Kidney (tissue), 14 donors: ENCODE data around the gene HOXD13. TPM values are rescaled to one million over a fixed set of nuclear protein-coding genes. Genes with fewer than 3 reads are reported as not detected.

ENCODE experiments used
- DNase-seq, 5 donors: peaks; one replicate each; pipeline ENCODE4 v3.0.0-alpha.2; 2013 to 2020
- FAIRE-seq: peaks from 2 replicates; lab custom pipeline; 2012; peaks lifted over from hg19 to GRCh38; lab: Jason Lieb, UNC
- H3K27ac ChIP-seq, 2 donors: one replicate each; pipeline ENCODE4 v1.7.0; 2013; ENCODE audit warnings: low read depth in 2 of 2, low read length in 2 of 2, inconsistent platforms in 1 of 2
- H3K27me3 ChIP-seq: one replicate; pipeline ENCODE4 v1.7.1; 2013; ENCODE audit warnings: low read length, inconsistent platforms; ENCODE audit not compliant: control insufficient read depth, insufficient read depth
- H3K36me3 ChIP-seq, 3 donors: one replicate each; pipeline versions ENCODE4 v1.7.0 to v1.7.1; 2013; ENCODE audit warnings: low read length in 3 of 3, control low read depth in 1 of 3, inconsistent platforms in 1 of 3; ENCODE audit not compliant: insufficient read depth in 3 of 3, control insufficient read depth in 2 of 3
- H3K4me1 ChIP-seq, 3 donors: one replicate each; pipeline versions ENCODE4 v1.7.0 to v1.7.1; 2013; ENCODE audit warnings: low read length in 3 of 3, inconsistent platforms in 1 of 3, low read depth in 1 of 3; ENCODE audit not compliant: control insufficient read depth in 2 of 3, insufficient read depth in 2 of 3
- H3K4me3 ChIP-seq, 3 donors: one replicate each; pipeline versions ENCODE4 v1.7.0 to v1.8.1; 2013; ENCODE audit warnings: low read length in 3 of 3, control low read depth in 1 of 3, inconsistent platforms in 1 of 3
- H3K9ac ChIP-seq, 3 donors: one replicate each; pipeline versions ENCODE4 v1.7.0 to v1.7.1; 2013; ENCODE audit warnings: low read length in 3 of 3, control low read depth in 1 of 3, inconsistent platforms in 1 of 3
- H3K9me3 ChIP-seq, 3 donors: one replicate each; pipeline versions ENCODE4 v1.7.0 to v1.7.1; 2013; ENCODE audit warnings: low read length in 3 of 3, control low read depth in 1 of 3, inconsistent platforms in 1 of 3; ENCODE audit not compliant: control insufficient read depth in 2 of 3, insufficient read depth in 1 of 3
- CTCF ChIP-seq: IDR thresholded peaks from 3 replicates; pipeline ENCODE4 v1.5.1; 2012; ENCODE audit warnings: mild to moderate bottlenecking, moderate library complexity, borderline replicate concordance; ENCODE audit not compliant: insufficient read depth; ENCODE audit errors: extremely low read depth
- intact Hi-C: fragments of 100-400 bp; cut with DNase I; formaldehyde crosslinking; loops from one replicate; pipeline ENCODE4 v1.11.1; 2022
- polyA plus RNA-seq: library from polyadenylated mRNA; stranded (reverse); fragments of 350-450 nt; fragmentation: Illumina TruSeq; extraction: RNeasy Lipid Tissue Mini Kit (QIAGEN cat#74804); gene quantifications from one replicate; pipeline ENCODE4 v1.2.3, GENCODE V29; 2014; ENCODE audit warnings: low read depth, low replicate concordance; ENCODE audit not compliant: insufficient read depth
- total RNA-seq: library from RNA; stranded (reverse); fragmentation: NEBNext Ultra II Directional; extraction: Animal tissue kit (Norgen Biotek cat#: 25700); gene quantifications from one replicate; pipeline ENCODE4 v1.2.1, GENCODE V29; 2021
- donor health status: control.
- donor health status: control.
- donor health status: control.
- donor health status: control.
- donor health status: control.
- donor health status: DM: yes; HTN: yes; CAD: no.
- donor health status: Normal renal cell carcinoma (clear cell type).

HOXD13 gene
- total and polyA plus RNA-seq, 2 donors from 2014 or later: not detected

DNA sequence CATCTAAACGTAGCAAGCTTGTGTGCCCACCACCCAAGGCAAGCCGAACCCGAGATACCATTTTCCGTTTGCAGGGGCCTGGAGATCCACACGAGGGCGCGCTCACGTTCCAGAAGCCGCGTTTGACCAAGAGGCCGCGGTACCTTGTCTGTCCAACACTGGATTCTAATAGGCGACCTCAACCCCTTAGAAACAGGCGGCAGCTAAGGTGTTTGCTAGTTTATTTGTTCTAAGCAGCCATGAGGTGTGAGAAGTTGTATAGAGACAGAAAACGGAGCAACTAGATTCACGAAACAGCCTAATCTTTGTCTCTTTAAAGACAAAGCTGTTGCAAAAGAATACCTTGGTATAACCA lies 18.8 kb downstream of the HOXD13 start:
- H3K4me1 ChIP-seq: peaks cover 0 to under 1% (median 0%) of the 10 kb centered on the region in 3 donors
- TF ChIP-seq CTCF: peak; percentile 74
- no peaks in the 10 kb centered on the region for H3K9me3 ChIP-seq
- intact Hi-C loops: no loop called here
- H3K36me3 ChIP-seq: peaks cover 0 to 5% (median 0%) of the 10 kb centered on the region in 3 donors
- no peaks in the 10 kb centered on the region for H3K27me3 ChIP-seq
- peak; percentile 89 to 97 (median 93) for DNase-seq
- H3K9ac ChIP-seq: peak overlapping the region; percentile 21 to 91 (median 37)
- peak overlapping the region; percentile 62 to 89 (median 69) for H3K4me3 ChIP-seq
- no peak for FAIRE-seq
- peak overlapping the region; percentile 92 to 94 for H3K27ac ChIP-seq

DNA sequence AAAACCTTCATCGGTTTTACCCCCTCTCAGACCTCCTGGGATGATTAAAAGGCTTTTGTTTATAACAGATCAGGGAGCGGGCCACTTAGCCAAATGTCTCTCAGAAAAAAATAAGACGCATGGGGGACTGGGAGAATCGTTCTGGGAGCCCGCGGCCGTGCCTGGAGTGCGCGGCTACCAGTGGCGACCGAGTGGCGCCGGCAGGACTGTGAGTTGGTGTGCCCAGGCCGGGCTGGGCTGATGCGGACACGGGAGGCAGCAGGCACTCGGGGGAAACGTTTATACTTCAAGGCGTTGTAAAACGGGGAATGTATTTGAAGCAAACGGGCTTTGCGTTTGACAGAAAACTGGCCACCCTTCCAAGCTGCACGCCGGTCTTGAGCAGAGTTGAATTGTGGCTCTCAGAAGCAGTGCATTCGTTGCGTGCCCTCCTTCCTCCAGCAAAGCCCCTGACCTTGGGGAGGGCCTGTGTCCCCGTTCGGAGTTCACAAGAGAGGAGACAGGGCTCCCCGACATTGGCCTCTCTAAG lies 19.4 kb downstream of the HOXD13 start:
- no peak for TF ChIP-seq CTCF
- H3K9ac ChIP-seq: peak overlapping the region; percentile 57 to 91 (median 84)
- H3K27ac ChIP-seq: peak overlapping the region; percentile 94 to 95
- intact Hi-C loops: no loop called here
- H3K36me3 ChIP-seq: peaks cover 0 to 6% (median 0%) of the 10 kb centered on the region in 3 donors
- no peaks in the 10 kb centered on the region for H3K27me3 ChIP-seq
- H3K4me1 ChIP-seq: peaks cover 0 to 3% (median 0%) of the 10 kb centered on the region in 3 donors
- DNase-seq (peak in 2 of 5 donors; percentile 29 to 52), FAIRE-seq (no peak)
- no peaks in the 10 kb centered on the region for H3K9me3 ChIP-seq
- H3K4me3 ChIP-seq: peak overlapping the region; percentile 48 to 89 (median 69)

DNA sequence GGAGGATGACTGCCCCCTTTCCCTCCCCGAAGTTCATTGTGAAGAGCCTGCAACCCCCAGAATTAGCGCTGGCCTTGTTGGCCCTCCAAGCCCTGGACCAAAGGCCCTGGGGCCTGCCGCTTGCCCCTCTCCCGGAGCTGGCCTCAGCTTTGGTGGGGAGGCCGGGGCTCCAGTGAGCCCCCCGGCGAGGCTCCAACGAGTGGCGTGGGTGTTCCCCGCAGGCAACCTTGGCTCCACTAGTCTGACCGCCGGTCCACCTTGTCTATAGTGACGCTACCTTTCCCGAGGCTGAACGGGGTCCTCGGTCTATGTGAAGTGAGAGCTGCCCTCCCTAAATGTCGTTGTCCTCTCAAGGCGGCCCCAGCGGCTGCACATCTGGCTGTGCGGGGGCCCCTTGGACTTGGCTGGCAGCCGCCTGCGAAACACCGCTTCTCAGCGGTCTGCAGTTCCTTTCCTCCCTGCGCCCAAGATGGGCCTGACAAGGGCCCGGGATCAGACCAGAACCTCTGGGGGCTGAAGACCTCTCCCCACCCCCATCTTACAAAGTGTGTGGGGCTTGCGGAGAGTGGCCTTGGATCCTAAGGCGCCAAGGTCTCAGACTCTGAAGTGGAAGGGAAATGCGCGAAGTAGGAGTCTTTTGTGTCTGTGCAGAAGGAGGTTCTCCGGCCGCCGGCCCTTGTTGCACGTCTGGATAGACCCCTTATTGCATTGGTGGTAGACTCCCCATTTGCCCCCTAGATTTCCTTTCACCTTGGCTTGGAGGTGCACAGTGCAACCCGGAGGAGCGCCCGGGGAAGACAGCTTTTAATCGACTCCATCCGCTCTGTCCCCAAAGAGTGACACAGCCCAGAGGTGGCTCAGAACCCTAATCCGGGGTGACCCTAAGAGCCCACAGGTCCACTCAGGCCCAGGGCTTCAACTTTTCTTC lies 20.1 kb downstream of the HOXD13 start:
- Histone ChIP-seq H3K27ac (peak overlapping the region; percentile 94 to 95), H3K9ac (peak overlapping the region; percentile 57 to 97 (median 84)), H3K4me1 (peaks cover 0 to 5% (median 0%) of the 10 kb centered on the region in 3 donors), H3K36me3 (peaks cover 0 to 8% (median 0%) of the 10 kb centered on the region in 3 donors), H3K9me3 (no peaks in the 10 kb centered on the region), H3K4me3 (peak overlapping the region; percentile 48 to 89 (median 69)), H3K27me3 (no peaks in the 10 kb centered on the region)
- DNase-seq (peak in 1 of 5 donors; percentile 75), FAIRE-seq (no peak)
- TF ChIP-seq CTCF: no peak
- intact Hi-C loops: no loop called here
